ENCODE data around the gene HPSE. TPM values are rescaled to one million over a fixed set of nuclear protein-coding genes. Genes with fewer than 3 reads are reported as not detected.

Gene HPSE
- total RNA-seq: 10 to 100 TPM in 1 of 4 donors, 1 to 10 TPM in 3; 4.8 to 10.6 (median 9.3) TPM

DNA sequence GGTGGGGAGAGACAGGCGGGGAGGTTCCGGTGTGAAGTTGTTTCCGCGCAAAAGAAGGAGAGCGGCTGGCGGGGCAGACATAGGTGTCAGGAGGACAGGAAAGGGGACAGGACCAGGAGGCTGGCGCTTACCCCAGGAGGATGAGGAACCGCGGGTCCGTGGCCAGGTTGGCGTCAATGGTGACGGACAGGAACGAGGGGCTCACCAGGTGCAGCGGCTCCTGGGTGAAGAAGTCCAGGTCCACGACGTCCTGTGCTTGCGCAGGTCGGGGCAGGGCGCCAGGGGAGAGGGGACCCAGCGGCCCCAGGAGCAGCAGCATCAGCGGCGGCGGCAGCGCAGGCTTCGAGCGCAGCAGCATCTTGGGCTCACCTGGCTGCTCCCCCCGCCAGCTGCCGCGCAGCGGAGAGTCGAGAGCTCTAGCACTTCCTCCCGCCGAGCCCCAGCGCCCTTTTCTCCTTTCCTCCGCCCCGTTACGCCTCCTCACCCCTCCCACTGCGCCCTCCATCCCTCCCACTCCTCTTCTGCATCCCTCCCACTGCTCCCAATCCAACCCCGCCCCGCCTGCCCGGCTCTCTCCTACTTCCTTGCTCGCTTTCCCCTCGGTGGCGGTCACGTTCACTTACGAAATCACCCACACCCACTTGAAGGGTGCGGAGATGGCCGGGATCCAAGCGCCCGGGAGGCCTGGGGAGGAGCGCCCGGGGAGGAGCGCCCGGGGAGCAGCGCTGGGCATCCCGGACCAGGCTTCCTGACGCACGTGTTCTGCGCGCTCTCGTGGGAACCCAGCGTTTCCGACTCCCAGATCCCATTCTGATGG, at the start of gene HPSE:
Gene HPSE (minus strand): TSS at position 424 of the 817 bp plus-strand sequence. CDS start 66 bp downstream, at position 358.
- H3K36me3 ChIP-seq: no peaks in the 10 kb centered on the region
- peaks cover 17% of the 10 kb centered on the region for H3K4me1 ChIP-seq
- DNase-seq (ENCODE audit: low spot score in 2 of 2): peak; percentile 88 to 90
- no peak for TF ChIP-seq POLR2AphosphoS5 (IDR thresholded peaks at IDR 0.05)
- TF ChIP-seq, protein P1, sequence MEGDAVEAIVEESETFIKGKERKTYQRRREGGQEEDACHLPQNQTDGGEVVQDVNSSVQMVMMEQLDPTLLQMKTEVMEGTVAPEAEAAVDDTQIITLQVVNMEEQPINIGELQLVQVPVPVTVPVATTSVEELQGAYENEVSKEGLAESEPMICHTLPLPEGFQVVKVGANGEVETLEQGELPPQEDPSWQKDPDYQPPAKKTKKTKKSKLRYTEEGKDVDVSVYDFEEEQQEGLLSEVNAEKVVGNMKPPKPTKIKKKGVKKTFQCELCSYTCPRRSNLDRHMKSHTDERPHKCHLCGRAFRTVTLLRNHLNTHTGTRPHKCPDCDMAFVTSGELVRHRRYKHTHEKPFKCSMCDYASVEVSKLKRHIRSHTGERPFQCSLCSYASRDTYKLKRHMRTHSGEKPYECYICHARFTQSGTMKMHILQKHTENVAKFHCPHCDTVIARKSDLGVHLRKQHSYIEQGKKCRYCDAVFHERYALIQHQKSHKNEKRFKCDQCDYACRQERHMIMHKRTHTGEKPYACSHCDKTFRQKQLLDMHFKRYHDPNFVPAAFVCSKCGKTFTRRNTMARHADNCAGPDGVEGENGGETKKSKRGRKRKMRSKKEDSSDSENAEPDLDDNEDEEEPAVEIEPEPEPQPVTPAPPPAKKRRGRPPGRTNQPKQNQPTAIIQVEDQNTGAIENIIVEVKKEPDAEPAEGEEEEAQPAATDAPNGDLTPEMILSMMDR (IDR thresholded peaks at IDR 0.05): no peak
- TF ChIP-seq POLR2A (IDR thresholded peaks at IDR 0.05): peak in 1 of 2 donors; percentile 15
- TF ChIP-seq EP300 (IDR thresholded peaks at IDR 0.05): no peak
- H3K9me3 ChIP-seq: no peaks in the 10 kb centered on the region
- peak within 1 kb of the TSS; percentile 56 for H3K4me3 ChIP-seq
- peaks cover 7% of the 10 kb centered on the region for H3K27me3 ChIP-seq
- no peak within 1 kb of the TSS for H3K27ac ChIP-seq
- under 1% methylated on average over 60 of the region's 63 CpGs for WGBS

DNA sequence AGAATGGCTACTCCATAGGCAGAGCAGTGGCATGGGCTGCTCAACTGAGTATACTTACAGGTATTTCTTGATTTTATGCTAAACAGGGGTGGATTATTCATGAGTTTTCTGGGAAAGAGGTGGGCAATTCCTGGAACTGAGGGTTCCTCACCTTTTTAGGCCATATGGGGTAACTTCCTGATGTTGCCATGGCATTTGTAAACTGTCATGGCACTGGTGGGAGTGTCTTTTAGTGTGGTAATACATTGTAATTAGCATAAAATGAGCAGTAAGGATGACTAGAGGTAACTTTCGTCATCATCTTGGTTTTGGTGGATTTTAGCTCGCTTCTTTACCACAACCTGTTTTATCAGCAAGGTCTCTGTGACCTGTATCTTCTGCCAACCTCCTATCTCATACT, 48.2 kb upstream of the HPSE start:
- no peak overlapping the region for H3K27ac ChIP-seq
- no peak overlapping the region for H3K4me3 ChIP-seq
- no peaks in the 10 kb centered on the region for H3K27me3 ChIP-seq
- no peaks in the 10 kb centered on the region for H3K4me1 ChIP-seq
- no peaks in the 10 kb centered on the region for H3K36me3 ChIP-seq
- no peak for DNase-seq (ENCODE audit: low spot score in 2 of 2)
- TF ChIP-seq, protein P1 (IDR thresholded peaks at IDR 0.05): no peak
- TF ChIP-seq EP300 (IDR thresholded peaks at IDR 0.05): no peak
- TF ChIP-seq POLR2AphosphoS5 (IDR thresholded peaks at IDR 0.05): no peak
- TF ChIP-seq POLR2A (IDR thresholded peaks at IDR 0.05): no peak
- WGBS: 83% methylated on average over 2 of the region's 2 CpGs
- no peaks in the 10 kb centered on the region for H3K9me3 ChIP-seq

DNA sequence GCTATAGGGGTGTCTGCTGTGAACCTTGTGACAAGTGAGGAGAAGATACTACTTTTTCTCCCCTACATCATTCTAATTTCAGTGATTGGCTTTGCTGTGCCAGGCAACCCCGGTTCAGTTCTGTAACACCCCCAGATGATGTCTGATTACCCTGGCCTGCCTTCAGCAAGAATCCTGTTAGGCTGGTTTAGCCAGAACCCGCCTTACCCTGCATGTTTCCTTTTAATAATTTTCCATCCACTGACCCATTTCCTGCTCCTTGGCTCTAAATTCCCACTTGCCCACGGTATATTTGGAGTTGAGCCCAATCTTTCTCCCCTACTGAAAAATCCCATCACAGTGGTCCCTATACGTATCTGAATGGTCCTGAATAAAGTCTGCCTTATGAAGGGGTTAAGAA, 46.5 kb upstream of the HPSE start:
- H3K4me1 ChIP-seq: no peaks in the 10 kb centered on the region
- no peaks in the 10 kb centered on the region for H3K27me3 ChIP-seq
- no peak for DNase-seq (ENCODE audit: low spot score in 2 of 2)
- TF ChIP-seq POLR2AphosphoS5 (IDR thresholded peaks at IDR 0.05) (no peak), EP300 (IDR thresholded peaks at IDR 0.05) (no peak), POLR2A (IDR thresholded peaks at IDR 0.05) (no peak)
- TF ChIP-seq, protein P1 (IDR thresholded peaks at IDR 0.05): no peak
- H3K9me3 ChIP-seq: no peaks in the 10 kb centered on the region
- H3K36me3 ChIP-seq: no peaks in the 10 kb centered on the region
- H3K27ac ChIP-seq: no peak overlapping the region
- 56% methylated on average over 4 of the region's 4 CpGs for WGBS
- no peak overlapping the region for H3K4me3 ChIP-seq

DNA sequence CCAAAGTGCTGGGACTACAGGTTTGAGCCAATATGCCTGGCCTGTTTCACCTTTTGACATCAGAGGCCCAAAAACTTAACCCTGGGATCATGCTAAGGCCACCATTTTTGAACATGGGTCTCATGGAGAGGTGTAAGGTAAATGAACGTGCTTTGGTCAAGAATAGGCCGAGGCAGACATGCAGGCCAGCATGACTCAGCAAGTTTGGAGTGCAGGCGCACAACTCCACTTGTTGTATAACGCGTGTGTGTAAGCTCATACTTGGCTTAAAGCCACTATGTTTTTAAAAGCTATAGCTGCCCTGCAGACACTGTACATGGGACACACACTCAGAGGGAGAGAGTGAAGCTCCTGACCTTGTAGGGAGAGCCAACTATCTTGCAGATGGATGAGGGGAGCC, 43.8 kb upstream of the HPSE start:
- Histone ChIP-seq H3K36me3 (no peaks in the 10 kb centered on the region), H3K27ac (no peak overlapping the region), H3K9me3 (no peaks in the 10 kb centered on the region), H3K4me1 (no peaks in the 10 kb centered on the region), H3K4me3 (no peak overlapping the region), H3K27me3 (no peaks in the 10 kb centered on the region)
- no peak for DNase-seq (ENCODE audit: low spot score in 2 of 2)
- no peak for TF ChIP-seq POLR2AphosphoS5 (IDR thresholded peaks at IDR 0.05)
- 92% methylated on average over 5 of the region's 5 CpGs for WGBS

DNA sequence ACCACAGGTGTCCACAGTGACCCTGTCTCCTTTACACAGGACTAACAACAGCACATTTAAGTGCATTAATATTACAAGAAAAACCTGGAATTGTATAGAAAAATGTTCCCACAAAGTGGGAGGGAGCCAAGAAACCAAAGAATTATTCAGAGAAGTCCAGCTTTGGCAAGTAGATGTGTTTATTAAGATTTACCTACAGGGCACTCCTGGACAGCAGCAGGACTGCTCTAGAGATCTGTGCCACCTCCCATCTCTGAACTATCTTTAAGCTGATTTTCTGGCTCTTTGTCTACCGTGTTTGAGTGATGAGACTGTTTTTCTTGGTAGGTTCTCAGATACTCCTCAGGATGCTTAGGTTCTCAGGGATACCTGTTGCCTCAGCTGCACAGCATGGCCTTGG, 38.3 kb upstream of the HPSE start:
- H3K4me3 ChIP-seq: no peak overlapping the region
- TF ChIP-seq POLR2A (IDR thresholded peaks at IDR 0.05): no peak
- TF ChIP-seq EP300 (IDR thresholded peaks at IDR 0.05): no peak
- TF ChIP-seq, protein P1 (IDR thresholded peaks at IDR 0.05): no peak
- TF ChIP-seq POLR2AphosphoS5 (IDR thresholded peaks at IDR 0.05): no peak
- 86% methylated on average over 1 of the region's 1 CpG for WGBS
- DNase-seq (ENCODE audit: low spot score in 2 of 2): no peak
- H3K36me3 ChIP-seq: no peaks in the 10 kb centered on the region
- H3K27ac ChIP-seq: no peak overlapping the region
- H3K9me3 ChIP-seq: no peaks in the 10 kb centered on the region
- no peaks in the 10 kb centered on the region for H3K27me3 ChIP-seq
- H3K4me1 ChIP-seq: no peaks in the 10 kb centered on the region
